SK-N-SH (cell line): Measurements from ENCODE around the gene DLG2.

Experiments used
- CHD2 ChIP-seq: fragments of 150-350 bp; IDR thresholded peaks from 2 replicates; pipeline ENCODE4 v1.6.1; 2018; ENCODE audit warnings: low read length; ENCODE audit not compliant: partially characterized antibody
- EZH2phosphoT487 ChIP-seq: fragments of 200-600 bp; sonication (generic); IDR thresholded peaks from 2 replicates; pipeline ENCODE4 v1.6.1; 2017; ENCODE audit warnings: low read depth, mixed run types, mild to moderate bottlenecking, antibody characterized with exemption, moderate library complexity, borderline replicate concordance
- FOXJ3 ChIP-seq: sonication (generic); formaldehyde crosslinking; IDR thresholded peaks from 2 replicates; pipeline ENCODE4 v1.5.1; 2020; ENCODE audit warnings: mild to moderate bottlenecking, missing genetic modification reagents
- NFIC ChIP-seq: IDR thresholded peaks from 2 replicates; pipeline ENCODE4 v1.4.0; 2012; ENCODE audit warnings: borderline replicate concordance
- POLR2AphosphoS5 ChIP-seq: IDR thresholded peaks from 2 replicates; pipeline ENCODE4 v1.6.1; 2012; ENCODE audit warnings: low read depth, low read length
- REST ChIP-seq: IDR thresholded peaks from 2 replicates; pipeline ENCODE4 v1.6.1; 2012; ENCODE audit warnings: mild to moderate bottlenecking, low read depth, low read length, moderate library complexity
- SIN3A ChIP-seq: IDR thresholded peaks from 2 replicates; pipeline ENCODE4 v1.6.1; 2012; ENCODE audit warnings: low read depth, mild to moderate bottlenecking, low read length, moderate library complexity, borderline replicate concordance
- TAF1 ChIP-seq: IDR thresholded peaks from 2 replicates; pipeline ENCODE4 v1.6.1; 2012; ENCODE audit warnings: low read depth, mild to moderate bottlenecking, low read length, moderate library complexity, borderline replicate concordance
- USF2 ChIP-seq: fragments of 150-350 bp; IDR thresholded peaks from 2 replicates; pipeline ENCODE4 v1.6.1; 2017; ENCODE audit warnings: antibody characterized with exemption, low read length, low read depth, borderline replicate concordance
- TF ChIP-seq, protein P1 (sequence below): fragments of 200-600 bp; sonication (generic); IDR thresholded peaks from 2 replicates; pipeline ENCODE4 v1.6.1; 2017; ENCODE audit warnings: antibody characterized with exemption, mild to moderate bottlenecking, moderate library complexity
- TF ChIP-seq, protein P2 (sequence below): IDR thresholded peaks from 2 replicates; pipeline ENCODE4 v1.4.0; 2012; ENCODE audit warnings: low read depth, borderline replicate concordance

- TF ChIP-seq, protein P1, sequence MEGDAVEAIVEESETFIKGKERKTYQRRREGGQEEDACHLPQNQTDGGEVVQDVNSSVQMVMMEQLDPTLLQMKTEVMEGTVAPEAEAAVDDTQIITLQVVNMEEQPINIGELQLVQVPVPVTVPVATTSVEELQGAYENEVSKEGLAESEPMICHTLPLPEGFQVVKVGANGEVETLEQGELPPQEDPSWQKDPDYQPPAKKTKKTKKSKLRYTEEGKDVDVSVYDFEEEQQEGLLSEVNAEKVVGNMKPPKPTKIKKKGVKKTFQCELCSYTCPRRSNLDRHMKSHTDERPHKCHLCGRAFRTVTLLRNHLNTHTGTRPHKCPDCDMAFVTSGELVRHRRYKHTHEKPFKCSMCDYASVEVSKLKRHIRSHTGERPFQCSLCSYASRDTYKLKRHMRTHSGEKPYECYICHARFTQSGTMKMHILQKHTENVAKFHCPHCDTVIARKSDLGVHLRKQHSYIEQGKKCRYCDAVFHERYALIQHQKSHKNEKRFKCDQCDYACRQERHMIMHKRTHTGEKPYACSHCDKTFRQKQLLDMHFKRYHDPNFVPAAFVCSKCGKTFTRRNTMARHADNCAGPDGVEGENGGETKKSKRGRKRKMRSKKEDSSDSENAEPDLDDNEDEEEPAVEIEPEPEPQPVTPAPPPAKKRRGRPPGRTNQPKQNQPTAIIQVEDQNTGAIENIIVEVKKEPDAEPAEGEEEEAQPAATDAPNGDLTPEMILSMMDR = no peak
- TF ChIP-seq EZH2phosphoT487 = no peak
- TF ChIP-seq REST = no peak
- no peak for TF ChIP-seq POLR2AphosphoS5
- TF ChIP-seq FOXJ3 = no peak
- no peak for TF ChIP-seq TAF1
- TF ChIP-seq CHD2 = no peak
- no peak for TF ChIP-seq SIN3A
- TF ChIP-seq USF2 = no peak
- TF ChIP-seq, protein P2, sequence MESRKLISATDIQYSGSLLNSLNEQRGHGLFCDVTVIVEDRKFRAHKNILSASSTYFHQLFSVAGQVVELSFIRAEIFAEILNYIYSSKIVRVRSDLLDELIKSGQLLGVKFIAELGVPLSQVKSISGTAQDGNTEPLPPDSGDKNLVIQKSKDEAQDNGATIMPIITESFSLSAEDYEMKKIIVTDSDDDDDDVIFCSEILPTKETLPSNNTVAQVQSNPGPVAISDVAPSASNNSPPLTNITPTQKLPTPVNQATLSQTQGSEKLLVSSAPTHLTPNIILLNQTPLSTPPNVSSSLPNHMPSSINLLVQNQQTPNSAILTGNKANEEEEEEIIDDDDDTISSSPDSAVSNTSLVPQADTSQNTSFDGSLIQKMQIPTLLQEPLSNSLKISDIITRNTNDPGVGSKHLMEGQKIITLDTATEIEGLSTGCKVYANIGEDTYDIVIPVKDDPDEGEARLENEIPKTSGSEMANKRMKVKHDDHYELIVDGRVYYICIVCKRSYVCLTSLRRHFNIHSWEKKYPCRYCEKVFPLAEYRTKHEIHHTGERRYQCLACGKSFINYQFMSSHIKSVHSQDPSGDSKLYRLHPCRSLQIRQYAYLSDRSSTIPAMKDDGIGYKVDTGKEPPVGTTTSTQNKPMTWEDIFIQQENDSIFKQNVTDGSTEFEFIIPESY = no peak
- no peak for TF ChIP-seq NFIC
Observed at GRCh38 chr11:84788220-84788619, 838.9 kb downstream of the DLG2 start.
